ENCODE measurements around the gene MFSD8. TPM values are rescaled to one million over a fixed set of nuclear protein-coding genes. Genes with fewer than 3 reads are reported as not detected.
A peak's percentile ranks its signal among the peaks of the same experiment; 100 is the strongest.
"Not testable (repeated sequence)": the region's sequence is repeated elsewhere in the genome, so short reads cannot be mapped to it uniquely, and the experiment has no call there.

The MFSD8 gene
- total RNA-seq, 2 donors from 2014 or later, result 19.3 to 21.2 TPM

DNA sequence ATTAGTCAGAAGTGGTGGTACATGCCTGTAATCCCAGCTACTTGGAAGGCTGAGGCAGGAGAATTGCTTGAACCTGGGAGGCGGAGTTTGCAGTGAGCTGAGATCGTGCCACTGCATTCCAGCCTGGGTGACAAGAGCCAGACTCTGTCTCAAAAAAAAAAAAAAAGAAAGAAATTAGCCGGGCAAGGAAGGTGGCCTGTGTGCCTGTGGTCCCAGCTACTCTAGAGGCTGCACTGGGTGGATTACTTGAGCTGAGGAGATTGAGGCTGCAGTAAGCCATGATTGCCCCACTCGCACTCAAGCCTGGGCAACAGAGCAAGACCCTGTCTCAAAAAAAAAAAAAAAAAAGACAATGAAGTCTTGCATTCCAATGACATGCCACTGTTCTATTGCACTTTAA is 6.0 kb upstream of the MFSD8 start:
- not testable (repeated sequence) for H3K27ac Mint-ChIP-seq; H3K9me3 Mint-ChIP-seq; H3K4me3 Mint-ChIP-seq; ATAC-seq (replicated peaks in 1 of 2); DNase-seq; H3K27me3 Mint-ChIP-seq (ENCODE audit: low read depth)
- H3K4me1 Mint-ChIP-seq (ENCODE audit: low read depth), result peaks cover 23% of the 10 kb centered on the region
- peaks cover 2 to 13% of the 10 kb centered on the region in 2 donors for H3K36me3 Mint-ChIP-seq (ENCODE audit: insufficient read depth in 2 of 2)

DNA sequence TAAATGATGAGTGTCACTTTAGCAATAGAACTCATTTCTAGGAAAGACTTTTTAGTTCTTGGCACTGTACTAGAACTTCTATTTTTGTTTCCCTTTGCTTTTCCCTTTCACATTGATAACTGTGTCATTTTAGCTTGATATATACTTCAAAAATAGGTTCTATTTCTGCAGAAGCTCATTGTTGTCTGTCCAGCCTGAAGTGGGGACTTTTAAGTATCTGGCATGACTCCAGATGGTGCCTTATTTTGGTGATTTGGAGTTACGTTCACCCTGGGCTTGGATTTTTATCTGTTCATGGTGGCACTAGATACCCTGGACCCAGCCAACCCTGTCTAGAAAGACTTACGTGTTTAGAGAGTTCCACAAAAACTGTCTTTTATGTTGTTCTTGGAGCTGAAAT is 3.6 kb upstream of the MFSD8 start:
- DNase-seq (no peak), ATAC-seq (replicated peaks in 1 of 2) (no peak)
- H3K27ac Mint-ChIP-seq, result peak overlapping the region; percentile 33
- H3K36me3 Mint-ChIP-seq (ENCODE audit: insufficient read depth in 2 of 2), result peaks cover 4 to 10% of the 10 kb centered on the region in 2 donors
- H3K4me1 Mint-ChIP-seq (ENCODE audit: low read depth), result peaks cover 18% of the 10 kb centered on the region
- H3K4me3 Mint-ChIP-seq, result peak overlapping the region in 1 of 2 donors; percentile 44
- H3K9me3 Mint-ChIP-seq, result no peaks in the 10 kb centered on the region
- no peaks in the 10 kb centered on the region for H3K27me3 Mint-ChIP-seq (ENCODE audit: low read depth)

DNA sequence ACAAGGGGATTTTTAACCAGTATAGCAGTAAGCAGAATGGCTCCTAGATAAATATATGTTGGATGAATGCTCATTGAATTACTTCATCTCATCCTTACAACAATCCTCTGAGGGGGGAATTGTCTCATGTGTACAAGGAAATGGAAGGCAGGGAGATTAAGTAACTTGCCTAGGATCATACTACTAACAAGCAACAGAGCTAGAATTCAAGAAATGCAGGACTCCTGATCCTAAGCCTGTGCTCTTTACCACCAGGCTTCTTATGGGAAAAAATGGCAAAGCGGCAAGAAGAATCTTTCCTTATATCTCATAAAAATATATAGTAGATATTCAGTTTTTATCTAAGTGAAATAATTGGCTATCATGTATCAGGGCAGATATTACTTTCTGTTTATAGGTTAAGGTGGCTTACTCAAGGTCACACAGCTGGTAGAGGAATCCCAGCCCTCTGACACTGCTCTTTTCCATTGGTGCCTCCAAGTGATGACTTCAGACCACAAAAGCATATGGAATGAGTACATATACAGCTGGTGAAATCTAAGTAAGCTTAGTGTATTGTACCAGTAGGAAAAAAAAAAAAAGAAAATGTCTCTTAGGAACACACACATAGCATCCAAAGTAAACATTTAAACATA is 2.3 kb upstream of the MFSD8 start:
- peaks cover 4 to 5% of the 10 kb centered on the region in 2 donors for H3K36me3 Mint-ChIP-seq (ENCODE audit: insufficient read depth in 2 of 2)
- peaks cover 31% of the 10 kb centered on the region for H3K4me1 Mint-ChIP-seq (ENCODE audit: low read depth)
- DNase-seq, result no peak
- no peaks in the 10 kb centered on the region for H3K27me3 Mint-ChIP-seq (ENCODE audit: low read depth)
- H3K9me3 Mint-ChIP-seq, result no peaks in the 10 kb centered on the region
- no peak for ATAC-seq (replicated peaks in 1 of 2)
- no peak overlapping the region for H3K27ac Mint-ChIP-seq
- H3K4me3 Mint-ChIP-seq, result peak overlapping the region; percentile 30 to 45

DNA sequence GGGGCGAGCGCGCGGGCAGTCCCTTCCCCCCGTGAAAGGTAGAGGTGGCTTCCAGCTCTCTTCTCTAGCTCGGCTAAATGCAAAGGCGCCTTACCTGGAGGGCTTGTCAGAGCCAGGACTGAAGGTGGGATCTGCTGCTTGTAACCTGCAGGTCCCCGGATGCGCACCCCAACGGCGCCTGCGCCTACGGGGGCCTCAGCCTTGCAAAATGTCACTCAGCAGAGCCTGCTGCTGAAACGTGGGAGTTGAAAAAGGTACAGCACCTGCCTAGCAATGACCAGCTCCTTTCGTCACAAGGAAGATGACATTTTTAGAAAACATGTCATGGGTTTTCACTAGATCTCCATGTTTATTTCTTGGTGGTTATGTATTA is 816 bp upstream of the MFSD8 start:
- peaks cover 40% of the 10 kb centered on the region for H3K4me1 Mint-ChIP-seq (ENCODE audit: low read depth)
- H3K27me3 Mint-ChIP-seq (ENCODE audit: low read depth), result no peaks in the 10 kb centered on the region
- H3K4me3 Mint-ChIP-seq, result peak overlapping the region; percentile 81 to 95
- DNase-seq (peak; percentile 76 to 78), ATAC-seq (replicated peaks in 1 of 2) (peak; percentile 46 to 53)
- H3K36me3 Mint-ChIP-seq (ENCODE audit: insufficient read depth in 2 of 2), result peaks cover 4 to 5% of the 10 kb centered on the region in 2 donors
- no peaks in the 10 kb centered on the region for H3K9me3 Mint-ChIP-seq
- peak overlapping the region; percentile 74 for H3K27ac Mint-ChIP-seq

DNA sequence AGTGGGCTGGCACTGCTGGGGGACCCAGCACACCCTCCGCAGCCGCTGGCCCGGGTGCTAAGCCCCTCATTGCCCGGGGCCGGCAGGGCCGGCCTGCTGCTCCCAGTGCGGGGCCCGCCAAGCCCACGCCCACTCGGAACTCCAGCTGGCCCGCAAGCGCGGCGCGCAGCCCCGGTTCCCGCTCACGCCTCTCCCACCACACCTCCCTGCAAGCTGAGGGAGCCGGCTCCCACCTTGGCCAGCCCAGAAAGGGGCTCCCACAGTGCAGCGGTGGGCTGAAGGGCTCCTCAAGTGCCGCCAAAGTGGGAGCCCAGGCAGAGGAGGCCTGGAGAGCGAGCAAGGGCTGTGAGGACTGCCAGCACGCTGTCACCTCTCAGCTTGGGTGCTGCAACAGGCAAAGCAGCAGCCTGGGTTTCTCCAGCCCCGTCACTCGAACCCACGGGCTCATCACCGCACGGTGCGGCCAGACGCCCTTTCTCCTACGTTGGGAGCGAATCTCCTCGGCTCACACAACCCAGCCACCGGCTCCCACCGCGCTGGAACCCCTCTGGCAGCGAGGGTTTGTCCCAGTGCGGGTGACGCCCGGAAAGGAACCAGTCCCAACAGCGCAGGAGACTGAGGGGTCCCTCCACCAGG is 429 bp downstream of the MFSD8 start:
- Mint-ChIP-seq H3K4me3 (peak overlapping the region; percentile 81 to 95), H3K27ac (peak overlapping the region; percentile 74), H3K4me1 (ENCODE audit: low read depth) (peaks cover 40% of the 10 kb centered on the region)
- ATAC-seq (replicated peaks in 1 of 2) (peak; percentile 17 to 23), DNase-seq (peak; percentile 38 to 39)
- H3K36me3 Mint-ChIP-seq (ENCODE audit: insufficient read depth in 2 of 2); H3K27me3 Mint-ChIP-seq (ENCODE audit: low read depth); H3K9me3 Mint-ChIP-seq: not testable (repeated sequence)

DNA sequence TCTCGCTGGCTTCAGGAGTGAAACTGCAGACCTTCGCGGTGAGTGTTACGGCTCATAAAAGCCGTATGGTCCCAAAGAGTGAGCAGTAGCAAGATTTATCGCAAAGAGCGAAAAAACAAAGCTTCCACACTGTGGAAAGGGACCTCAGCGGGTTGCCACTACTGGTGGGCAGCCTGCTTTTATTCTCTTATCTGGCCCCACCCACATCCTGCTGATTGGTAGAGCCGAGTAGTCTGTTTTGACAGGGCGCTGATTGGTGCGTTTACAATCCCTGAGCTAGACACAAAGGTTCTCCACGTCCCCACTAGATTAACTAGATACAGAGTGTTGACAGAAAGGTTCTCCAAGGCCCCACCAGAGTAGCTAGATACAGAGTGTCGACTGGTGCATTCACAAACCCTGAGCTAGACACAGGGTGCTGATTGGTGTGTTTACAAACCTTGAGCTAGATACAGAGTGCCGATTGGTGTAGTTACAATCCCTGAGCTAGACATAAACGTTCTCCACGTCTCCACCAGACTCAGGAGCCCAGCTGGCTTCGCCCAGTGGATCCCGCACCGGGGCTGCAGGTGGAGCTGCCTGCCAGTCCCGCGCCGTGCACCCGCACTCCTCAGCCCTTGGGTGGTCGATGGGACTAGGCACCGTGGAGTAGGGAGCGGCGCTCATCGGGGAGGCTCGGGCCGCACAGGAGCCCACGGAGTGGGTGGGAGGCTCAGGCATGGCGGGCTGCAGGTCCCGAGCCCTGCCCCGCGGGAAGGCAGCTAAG is 1.2 kb downstream of the MFSD8 start:
- not testable (repeated sequence) for ATAC-seq (replicated peaks in 1 of 2); H3K36me3 Mint-ChIP-seq (ENCODE audit: insufficient read depth in 2 of 2); H3K9me3 Mint-ChIP-seq; H3K27me3 Mint-ChIP-seq (ENCODE audit: low read depth)
- DNase-seq, result peak in 1 of 2 donors; percentile 19
- peak overlapping the region; percentile 85 to 91 for H3K4me3 Mint-ChIP-seq
- peaks cover 40% of the 10 kb centered on the region for H3K4me1 Mint-ChIP-seq (ENCODE audit: low read depth)
- peak overlapping the region; percentile 79 for H3K27ac Mint-ChIP-seq

DNA sequence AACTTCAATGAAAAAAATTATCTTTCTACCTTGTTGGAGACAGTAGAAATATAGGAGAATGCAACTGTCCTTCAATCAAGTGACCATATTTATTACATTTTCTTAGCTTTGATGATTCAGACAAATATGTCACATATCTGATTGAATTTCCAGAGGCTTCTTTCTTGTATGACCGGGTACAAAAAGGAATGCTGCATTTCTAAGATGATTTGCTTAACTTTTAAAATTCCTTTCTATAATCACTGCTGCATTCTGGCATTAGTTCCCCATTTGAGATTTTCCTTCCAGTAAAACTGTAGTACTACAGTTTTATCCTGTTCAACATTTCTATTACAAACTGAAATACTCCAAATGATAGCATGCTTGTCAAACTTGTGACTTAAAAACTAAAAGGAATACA is 5.2 kb downstream of the MFSD8 start:
- Mint-ChIP-seq H3K4me3 (no peak overlapping the region), H3K9me3 (no peaks in the 10 kb centered on the region), H3K4me1 (ENCODE audit: low read depth) (peaks cover 32% of the 10 kb centered on the region), H3K27ac (no peak overlapping the region), H3K36me3 (ENCODE audit: insufficient read depth in 2 of 2) (peaks cover 2 to 5% of the 10 kb centered on the region in 2 donors), H3K27me3 (ENCODE audit: low read depth) (no peaks in the 10 kb centered on the region)
- ATAC-seq (replicated peaks in 1 of 2) (no peak), DNase-seq (no peak)

DNA sequence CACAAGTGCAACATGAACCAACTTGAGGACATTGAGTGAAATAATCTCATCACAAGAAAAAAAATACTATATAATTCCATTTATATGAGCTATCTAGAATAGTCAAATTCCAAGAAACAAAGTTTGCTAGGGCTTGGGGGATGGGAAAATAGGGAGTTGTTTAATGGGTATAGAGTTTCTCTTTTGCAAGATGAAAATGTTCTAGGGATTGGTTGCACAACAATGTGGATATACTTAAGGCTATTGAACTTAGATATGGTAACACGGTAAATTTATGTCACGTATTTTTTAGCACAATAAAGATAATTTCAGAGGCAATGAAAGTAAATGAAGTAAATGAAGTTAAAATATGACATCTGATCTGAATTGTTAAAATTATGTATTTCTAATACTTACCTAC is 7.9 kb downstream of the MFSD8 start:
- Mint-ChIP-seq H3K27me3 (ENCODE audit: low read depth) (no peaks in the 10 kb centered on the region), H3K36me3 (ENCODE audit: insufficient read depth in 2 of 2) (peaks cover 0 to 5% of the 10 kb centered on the region in 2 donors), H3K4me1 (ENCODE audit: low read depth) (peaks cover 13% of the 10 kb centered on the region), H3K4me3 (no peak overlapping the region), H3K9me3 (no peaks in the 10 kb centered on the region), H3K27ac (no peak overlapping the region)
- ATAC-seq (replicated peaks in 1 of 2) (no peak), DNase-seq (no peak)

DNA sequence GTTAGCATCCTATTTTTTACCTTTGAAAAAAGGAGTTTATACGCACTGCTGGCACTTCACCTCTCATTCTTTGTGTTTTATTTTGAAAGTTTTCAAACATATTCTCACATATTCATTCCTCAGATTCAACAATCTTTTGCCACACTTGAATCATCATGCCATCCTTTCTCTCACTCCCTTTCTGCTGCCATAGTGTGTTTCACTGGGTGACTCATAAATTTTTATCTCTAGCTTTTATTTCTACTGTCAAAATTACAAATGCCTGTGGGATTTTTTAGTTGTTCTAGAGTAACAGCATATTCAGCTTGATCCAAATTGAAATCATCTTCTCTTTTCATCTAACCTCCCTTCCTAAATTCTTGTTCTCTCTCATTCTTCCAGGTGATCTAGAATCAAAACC is 28.0 kb downstream of the MFSD8 start:
- Mint-ChIP-seq H3K36me3 (ENCODE audit: insufficient read depth in 2 of 2) (peaks cover 0 to 4% of the 10 kb centered on the region in 2 donors), H3K4me1 (ENCODE audit: low read depth) (peaks cover 8% of the 10 kb centered on the region)

DNA sequence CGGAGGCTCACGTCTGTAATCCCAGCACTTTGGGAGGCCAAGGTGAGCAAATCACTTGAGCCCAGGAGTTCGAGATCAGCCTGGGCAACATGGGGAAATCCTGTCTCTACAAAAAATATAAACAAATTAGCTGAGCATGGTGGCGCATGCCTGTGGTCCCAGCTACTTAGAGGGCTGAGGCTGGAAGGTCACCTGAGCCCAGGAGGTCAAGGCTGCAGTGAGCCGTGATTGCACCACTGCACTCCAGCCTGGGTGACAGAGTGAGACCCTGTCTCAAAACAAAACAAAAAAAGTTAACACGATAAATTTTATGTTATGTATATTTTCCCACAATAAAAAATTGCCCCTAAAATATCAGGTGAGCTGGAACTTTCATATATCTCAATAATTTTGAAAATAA is 33.1 kb downstream of the MFSD8 start:
- H3K36me3 Mint-ChIP-seq (ENCODE audit: insufficient read depth in 2 of 2); H3K27me3 Mint-ChIP-seq (ENCODE audit: low read depth): not testable (repeated sequence)

More for the DNA sequence above, 28.0 kb downstream of the MFSD8 start:
- ATAC-seq (replicated peaks in 1 of 2) (peak in 1 of 2 donors; percentile 35), DNase-seq (no peak)
- peak overlapping the region; percentile 7 for H3K27ac Mint-ChIP-seq
- H3K4me3 Mint-ChIP-seq, result no peak overlapping the region
- no peaks in the 10 kb centered on the region for H3K9me3 Mint-ChIP-seq
- no peaks in the 10 kb centered on the region for H3K27me3 Mint-ChIP-seq (ENCODE audit: low read depth)

DNA sequence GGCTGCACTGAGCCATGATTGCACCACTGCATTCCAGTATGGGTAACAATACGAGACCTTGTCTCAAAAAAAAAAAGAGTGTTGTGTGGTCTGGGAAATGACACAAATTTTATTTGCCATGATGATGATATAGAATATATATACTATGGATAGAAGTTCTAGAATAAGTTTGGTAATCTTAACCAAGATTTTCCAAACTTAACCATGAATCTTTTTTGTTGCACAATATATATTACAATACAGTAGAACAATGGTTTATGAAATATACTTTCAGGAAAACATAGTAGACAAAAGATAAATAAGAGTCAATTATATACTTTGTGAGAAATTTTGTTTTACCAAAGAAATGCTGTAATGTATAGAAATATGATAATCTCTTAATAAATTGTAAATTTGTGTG is 34.8 kb downstream of the MFSD8 start:
- Mint-ChIP-seq H3K4me1 (ENCODE audit: low read depth) (no peaks in the 10 kb centered on the region), H3K27me3 (ENCODE audit: low read depth) (no peaks in the 10 kb centered on the region), H3K4me3 (no peak overlapping the region), H3K27ac (no peak overlapping the region), H3K36me3 (ENCODE audit: insufficient read depth in 2 of 2) (peaks cover 2 to 11% of the 10 kb centered on the region in 2 donors), H3K9me3 (peaks cover 0 to 1% of the 10 kb centered on the region in 2 donors)
- ATAC-seq (replicated peaks in 1 of 2) (no peak), DNase-seq (no peak)

More for the DNA sequence above, 33.1 kb downstream of the MFSD8 start:
- H3K4me1 Mint-ChIP-seq (ENCODE audit: low read depth); H3K27ac Mint-ChIP-seq; ATAC-seq (replicated peaks in 1 of 2); DNase-seq; H3K4me3 Mint-ChIP-seq; H3K9me3 Mint-ChIP-seq: not testable (repeated sequence)

DNA sequence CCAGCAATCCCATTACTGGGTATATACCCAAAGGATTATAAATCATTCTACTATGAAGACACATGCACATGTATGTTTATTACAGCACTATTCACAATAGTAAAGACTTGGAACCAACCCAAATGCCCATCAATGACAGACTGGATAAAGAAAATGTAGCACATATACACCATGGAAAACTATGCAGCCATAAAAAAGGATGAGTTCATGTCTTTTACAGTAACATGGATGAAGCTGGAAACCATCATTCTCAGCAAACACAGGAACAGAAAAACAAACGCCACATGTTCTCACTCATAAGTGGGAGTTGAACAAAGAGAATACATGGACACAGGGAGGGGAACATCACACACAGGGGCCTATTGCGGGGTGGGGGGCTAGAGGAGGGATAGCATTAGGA is 39.3 kb downstream of the MFSD8 start:
- not testable (repeated sequence) for H3K9me3 Mint-ChIP-seq; H3K27ac Mint-ChIP-seq; H3K4me1 Mint-ChIP-seq (ENCODE audit: low read depth); ATAC-seq (replicated peaks in 1 of 2); H3K27me3 Mint-ChIP-seq (ENCODE audit: low read depth); DNase-seq; H3K4me3 Mint-ChIP-seq
- H3K36me3 Mint-ChIP-seq (ENCODE audit: insufficient read depth in 2 of 2), result peaks cover 3 to 19% of the 10 kb centered on the region in 2 donors

DNA sequence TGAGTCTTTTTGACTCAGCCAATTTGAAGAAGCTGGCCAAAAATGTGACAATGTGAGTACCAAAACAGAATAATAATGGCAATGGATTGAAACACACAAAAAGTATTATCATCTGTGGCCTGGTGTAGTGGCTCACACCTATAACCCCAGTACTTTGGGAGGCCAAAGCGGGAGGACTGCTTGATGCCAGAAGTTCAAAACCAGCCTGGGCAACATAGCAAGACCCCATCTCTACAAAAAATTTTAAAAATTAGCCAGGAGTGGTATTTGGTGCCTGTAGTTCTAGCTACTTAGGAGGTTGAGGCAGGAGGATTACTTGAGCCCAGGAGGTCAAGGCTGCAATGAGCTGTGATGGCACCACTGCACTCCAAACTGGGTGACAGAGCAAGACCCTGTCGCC is 42.7 kb downstream of the MFSD8 start:
- Mint-ChIP-seq H3K9me3 (peaks cover 0 to 1% of the 10 kb centered on the region in 2 donors), H3K4me1 (ENCODE audit: low read depth) (no peaks in the 10 kb centered on the region), H3K27ac (no peak overlapping the region), H3K27me3 (ENCODE audit: low read depth) (no peaks in the 10 kb centered on the region), H3K36me3 (ENCODE audit: insufficient read depth in 2 of 2) (peaks cover 5 to 15% of the 10 kb centered on the region in 2 donors), H3K4me3 (no peak overlapping the region)
- no peak for DNase-seq
- ATAC-seq (replicated peaks in 1 of 2), result no peak

Measured in activated T-cell treated with anti-CD3 and anti-CD28 coated beads, Interleukin-2, amount 50 U/mL, for 72 hours (primary cell).